COR-L47 (cell line): ENCODE data around the gene CHP1.
"Not testable (repeated sequence)": the region's sequence is repeated elsewhere in the genome, so short reads cannot be mapped to it uniquely, and the experiment has no call there.

Experiments
- DNase-seq: peaks from one replicate; lab custom pipeline; 2025; lab: John Stamatoyannopoulos, UW

The CHP1 gene

DNA sequence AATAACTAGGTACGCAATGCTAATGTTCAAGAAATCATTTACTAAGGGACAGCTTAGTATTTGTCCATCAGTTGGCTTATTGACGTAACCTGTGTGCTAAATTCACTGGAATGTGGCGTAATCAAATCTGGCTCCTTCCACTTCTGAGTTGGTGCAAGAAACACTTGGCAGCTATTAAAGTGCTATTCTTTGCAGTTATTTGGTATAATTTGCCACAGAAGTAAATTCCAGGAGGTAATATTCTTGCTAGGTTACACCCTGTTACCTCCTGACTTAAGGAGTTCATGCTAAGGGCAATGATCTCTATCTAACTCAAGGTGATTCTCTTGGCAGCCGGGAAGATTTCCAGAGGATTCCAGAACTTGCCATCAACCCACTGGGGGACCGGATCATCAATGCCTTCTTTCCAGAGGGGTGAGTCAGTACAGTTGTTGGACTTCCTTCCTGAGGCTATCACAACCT is 25.5 kb downstream of the CHP1 start:
- no peak for DNase-seq

DNA sequence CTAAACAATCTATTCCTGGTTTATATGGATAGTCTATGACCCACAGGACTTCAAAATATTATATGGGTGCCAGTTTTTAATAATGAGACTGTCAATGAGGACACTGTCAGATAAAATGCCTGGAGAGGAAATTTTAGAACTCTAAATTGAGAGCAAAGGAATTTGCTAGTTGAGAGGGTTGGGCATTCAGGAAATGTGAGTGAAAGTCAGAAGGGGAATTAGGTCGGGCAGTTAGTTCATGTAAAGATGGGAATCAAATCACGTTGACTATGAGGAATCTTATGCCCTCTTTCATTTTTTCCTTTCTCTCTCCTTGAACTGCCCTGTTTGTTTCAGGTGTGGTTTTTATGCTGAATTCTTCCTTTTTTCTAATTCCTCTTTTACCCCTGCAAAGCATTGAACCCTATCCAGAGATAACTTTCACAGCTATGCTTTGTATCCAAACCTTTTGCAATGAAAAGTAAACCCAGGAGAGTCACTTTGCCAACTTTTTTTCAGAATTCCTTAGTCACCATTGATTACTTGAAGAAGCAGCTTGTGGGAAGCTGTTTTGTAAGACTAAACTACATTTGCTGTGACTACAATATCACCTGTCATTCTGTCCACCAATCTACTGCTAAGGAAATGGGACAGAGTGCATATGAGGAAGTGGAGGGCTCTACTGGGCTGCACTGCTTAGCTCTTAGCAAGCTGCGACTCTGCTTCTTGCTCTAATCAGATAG is 27.8 kb downstream of the CHP1 start:
- DNase-seq: no peak

DNA sequence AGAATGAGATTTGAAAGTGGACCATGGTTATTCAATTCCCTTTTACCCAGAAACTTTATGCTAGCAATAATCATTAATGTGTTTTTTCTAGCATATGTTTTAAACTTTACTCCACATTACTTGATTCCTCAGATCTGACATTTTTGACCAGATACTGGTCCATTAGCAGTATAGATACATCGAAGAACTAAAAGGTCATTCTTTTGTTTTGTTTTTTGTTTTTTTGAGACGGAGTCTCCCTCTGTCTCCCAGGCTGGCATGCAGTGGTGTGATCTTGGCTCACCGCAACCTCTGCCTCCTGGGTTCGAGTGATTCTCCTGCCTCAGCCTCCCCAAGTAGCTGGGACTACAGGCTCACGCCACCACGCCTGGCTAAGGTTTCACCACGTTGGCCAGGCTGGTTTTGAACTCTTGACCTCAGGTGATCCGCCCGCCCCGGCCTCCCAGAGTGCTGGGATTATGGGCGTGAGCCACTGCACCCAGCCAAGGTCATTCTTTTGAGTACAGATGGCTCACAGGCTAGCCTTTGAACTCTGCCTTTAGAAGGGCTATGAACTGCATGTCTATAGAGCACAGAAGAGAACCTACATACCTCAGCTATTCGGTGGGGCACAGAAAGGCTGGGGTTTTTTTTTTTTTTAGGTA is 28.6 kb downstream of the CHP1 start:
- no peak for DNase-seq

DNA sequence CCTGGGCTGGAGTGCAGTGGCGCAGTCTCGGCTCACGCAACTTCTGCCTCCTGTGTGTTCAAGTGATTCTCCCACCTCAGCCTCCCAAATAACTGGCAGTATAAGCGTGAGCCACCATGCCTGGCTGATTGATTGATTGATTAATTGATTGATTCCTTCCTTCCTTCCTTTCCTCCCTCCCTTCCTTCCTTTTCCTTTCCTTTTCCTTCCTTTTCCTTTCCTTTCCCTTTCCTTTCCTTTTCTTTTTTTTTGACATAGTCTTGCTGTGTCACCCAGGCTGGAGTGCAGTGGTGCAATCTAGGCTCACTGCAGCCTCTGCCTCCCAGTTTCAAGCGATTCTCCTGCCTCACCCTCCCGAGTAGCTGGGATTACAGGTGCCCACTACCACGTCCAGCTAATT is 29.9 kb downstream of the CHP1 start:
- DNase-seq: not testable (repeated sequence)

DNA sequence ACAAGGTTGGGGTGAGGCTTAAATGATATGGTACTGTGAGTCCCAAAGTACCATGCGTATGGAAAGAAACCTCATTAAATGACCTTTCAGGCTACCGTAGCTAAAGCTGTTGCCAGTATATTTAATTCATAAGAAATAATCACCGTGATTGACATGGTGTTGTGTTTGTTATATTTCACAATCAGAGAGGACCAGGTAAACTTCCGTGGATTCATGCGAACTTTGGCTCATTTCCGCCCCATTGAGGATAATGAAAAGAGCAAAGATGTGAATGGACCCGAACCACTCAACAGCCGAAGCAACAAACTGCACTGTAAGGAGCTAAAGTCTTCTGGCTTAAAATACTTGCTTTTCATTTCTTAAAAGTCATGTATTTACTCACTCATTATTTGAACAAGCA is 31.5 kb downstream of the CHP1 start:
- DNase-seq: no peak

DNA sequence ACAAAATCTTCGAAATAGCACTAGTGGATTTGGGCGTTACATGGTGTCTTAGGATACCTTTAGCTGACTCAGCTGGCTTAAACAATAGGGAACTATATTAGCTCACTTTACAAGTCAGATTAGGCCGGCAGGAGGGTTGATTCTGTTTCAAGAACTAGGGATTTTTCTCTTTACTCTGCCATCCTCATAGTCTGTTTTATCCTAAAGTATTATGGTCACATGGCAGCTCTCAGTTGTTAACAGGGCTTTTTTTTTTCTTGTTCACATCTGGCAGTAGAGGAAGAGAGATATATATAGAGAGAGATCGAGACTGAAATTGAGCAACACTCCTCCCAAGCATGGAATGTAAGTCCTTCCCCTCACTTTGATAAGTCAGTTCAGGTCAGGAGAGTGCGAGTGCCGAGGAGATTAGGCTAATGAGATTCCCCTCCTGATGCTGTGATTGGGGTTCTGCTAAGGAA is 32.9 kb downstream of the CHP1 start:
- no peak for DNase-seq

DNA sequence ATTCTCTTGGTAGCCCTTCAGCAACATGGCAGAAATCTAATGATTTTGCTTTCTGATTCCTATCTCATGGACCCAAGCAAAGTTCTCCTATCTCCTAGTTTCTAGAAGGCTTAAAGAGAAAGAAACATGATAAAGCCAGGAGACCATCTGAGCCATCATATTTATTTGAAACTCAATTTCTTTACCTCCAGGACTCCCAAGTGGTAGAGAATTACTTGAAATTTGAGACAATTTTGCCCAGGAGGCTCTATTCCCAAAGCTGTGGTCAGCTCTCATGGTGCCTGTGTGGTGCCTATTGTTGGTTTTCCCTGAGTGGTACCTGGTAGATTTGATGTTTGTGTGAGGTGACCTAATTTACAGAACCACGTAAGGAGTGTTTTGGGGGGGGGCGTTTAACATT is 38.8 kb downstream of the CHP1 start:
- DNase-seq: no peak

DNA sequence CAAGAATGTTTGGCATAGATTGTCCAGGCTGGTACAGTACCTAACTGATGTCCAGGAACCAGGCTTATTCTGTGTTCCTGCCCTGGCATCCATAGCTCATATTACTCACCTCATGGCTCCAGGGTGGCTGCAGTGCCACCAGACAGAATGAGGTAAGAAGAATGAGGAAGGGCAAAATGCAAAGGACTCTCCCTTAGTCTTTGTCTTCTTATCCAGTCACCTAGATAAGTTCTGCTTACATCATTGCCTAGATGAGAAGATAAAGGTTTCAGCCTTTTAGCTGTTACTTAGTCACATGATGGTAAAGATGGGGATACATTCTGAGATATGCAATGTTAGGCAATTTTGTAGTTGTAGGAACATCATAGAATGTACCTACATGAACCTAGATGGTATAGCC is 45.8 kb downstream of the CHP1 start:
- no peak for DNase-seq

DNA sequence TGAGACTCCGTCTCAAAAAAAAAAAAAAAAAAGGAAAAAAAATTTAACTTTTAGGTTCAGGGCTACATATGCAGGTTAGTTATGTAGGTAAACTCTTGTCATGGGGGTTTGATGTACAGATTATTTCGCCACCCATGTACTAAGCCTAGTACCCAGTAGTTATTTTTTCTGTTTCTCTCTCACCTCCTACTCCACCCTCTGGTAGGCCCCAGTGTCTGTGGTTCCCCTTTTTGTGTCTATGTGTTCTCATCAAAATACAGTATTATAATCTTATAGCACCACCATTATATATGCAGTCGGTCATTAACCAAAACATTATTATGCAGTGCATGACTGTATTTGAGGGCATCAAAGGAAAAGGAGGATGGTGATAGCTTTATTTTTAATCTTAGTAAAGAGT is 47.3 kb downstream of the CHP1 start:
- no peak for DNase-seq

DNA sequence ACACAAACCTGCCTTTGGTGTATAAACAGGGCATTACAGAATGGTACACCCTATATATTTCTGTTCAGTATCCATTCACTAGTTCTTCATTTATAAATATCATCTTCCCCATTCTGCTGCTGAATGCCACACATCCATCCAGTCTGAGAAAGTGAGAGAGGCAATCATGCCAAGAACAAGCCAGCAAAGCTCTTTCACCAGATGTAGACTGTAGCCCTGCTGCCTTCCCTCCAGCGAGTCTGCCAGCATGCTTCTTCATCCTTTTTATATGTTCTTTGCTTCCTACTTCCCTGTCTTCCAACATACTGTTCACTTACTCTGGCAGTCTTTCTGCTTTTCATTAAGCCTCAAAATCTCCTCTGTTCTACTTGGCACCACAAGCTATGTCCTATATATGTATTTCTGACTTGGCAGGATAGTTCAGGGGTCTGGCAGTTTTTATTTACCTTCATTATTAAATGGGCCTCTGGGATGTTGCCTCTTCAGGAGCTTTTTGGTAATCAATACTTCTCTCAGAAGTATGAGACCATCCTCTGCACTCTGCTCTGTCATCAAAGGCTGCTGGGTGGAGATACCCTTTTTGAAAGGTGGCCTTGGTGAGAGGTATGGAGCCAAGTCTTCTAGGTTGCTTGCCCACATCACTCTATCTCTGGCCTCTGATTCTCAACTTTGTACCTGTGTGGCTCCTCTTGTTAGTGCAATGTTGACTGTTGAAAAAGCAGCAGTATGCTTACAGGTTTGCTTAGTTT is 48.6 kb downstream of the CHP1 start:
- DNase-seq: no peak

DNA sequence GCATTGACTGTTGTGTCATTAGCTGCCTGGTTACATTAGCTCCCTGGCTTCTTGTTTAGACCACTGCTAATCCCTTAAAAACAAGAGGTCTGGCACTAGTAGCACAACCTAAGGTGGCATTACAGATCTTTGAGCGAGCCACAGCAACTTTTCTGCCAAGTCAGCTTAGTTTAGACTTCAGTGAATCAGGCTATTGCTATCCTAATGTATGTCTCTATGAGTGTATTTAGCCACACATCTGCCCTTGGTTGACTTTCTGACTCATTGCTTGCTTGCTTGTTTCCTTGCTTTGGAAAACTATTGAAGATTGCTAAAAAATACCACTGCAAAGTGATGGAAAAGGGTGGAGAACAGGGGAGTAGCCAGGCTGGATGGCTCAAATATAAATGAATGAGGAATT is 50.2 kb downstream of the CHP1 start:
- no peak for DNase-seq

DNA sequence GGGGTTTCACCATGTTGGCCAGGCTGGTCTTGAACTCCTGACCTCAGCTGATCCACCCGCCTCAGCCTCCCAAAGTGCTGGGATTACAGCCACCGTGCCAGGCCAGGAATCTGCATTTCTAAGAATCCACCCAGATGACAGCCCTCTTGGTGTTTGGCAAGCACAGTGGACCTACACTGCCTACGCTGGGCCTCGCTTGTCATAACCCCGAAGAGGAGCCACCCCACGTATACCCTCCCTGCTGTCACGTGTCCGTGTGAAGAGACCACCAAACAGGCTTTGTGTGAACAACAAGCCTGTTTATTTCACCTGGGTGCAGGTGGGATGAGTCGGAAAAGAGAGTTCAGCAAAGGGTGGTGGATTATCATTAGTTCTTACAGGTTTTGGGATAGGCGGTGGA is 51.4 kb downstream of the CHP1 start:
- not testable (repeated sequence) for DNase-seq

DNA sequence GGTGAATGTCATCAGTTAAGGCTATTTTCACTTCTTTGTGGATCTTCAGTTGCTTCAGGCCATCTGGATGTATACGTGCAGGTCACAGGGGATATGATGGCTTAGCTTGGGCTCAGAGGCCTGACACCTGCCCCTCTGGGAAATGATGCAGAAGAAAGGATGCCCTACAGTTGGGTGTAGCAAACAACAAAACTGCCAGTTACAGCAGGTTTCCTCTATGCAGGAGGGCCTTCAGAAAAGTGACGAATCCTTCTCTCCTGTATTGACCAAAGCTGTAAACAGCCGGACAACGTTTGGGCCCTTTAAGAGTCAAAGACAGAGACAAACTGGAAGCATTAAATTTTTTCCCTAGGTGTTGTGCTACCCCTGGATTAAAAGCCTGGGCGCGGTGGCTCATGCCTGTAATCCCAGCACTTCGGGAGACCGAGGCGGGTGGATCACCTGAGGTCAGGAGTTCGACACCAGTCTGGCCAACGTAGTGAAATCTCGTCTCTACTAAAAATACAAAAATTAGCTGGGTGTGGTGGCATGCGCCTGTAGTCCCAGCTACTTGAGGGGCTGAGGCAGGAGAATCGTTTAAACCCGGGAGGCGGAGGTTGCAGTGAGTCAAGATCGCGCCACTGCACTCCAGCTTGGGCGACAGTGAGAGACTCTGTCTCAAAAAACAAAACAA is 52.0 kb downstream of the CHP1 start:
- DNase-seq: not testable (repeated sequence)

DNA sequence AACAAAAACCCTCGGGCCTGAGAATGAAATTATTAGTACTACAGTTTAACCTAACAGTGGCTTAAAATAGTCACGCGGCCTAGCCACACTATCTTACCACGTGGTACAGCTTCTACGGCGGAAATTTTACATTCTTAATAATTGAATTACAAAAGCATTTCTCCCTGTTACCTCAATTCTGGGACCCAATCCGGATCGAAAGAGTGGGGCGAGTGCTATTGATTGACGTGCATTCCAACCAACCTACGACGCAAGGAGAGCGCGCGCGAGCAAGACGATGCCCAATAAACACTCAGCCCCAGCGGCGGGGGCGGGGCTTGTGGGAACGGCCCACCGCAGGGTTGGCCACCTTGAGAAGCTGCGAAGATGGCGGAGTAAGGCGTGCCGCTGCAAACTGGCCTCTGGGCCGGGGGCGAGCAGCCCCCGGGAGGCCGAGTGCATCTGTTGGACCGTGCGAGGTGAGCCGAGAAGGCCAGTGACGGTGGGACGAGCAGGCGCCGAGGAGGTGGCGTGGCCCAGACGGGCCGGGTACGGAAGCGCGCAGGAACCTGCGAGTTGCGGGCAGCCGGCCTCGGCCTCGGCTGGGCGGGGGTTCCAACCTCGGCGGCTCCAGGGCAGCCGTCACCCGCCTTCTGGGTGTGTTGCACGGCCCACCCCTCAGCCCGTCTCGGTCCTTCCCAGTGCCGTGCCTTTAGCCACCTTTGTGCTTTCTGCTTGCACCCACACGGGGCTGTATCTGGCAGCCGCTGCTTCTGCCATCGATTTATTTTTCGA is 52.8 kb downstream of the CHP1 start:
- DNase-seq: peak; percentile 99

DNA sequence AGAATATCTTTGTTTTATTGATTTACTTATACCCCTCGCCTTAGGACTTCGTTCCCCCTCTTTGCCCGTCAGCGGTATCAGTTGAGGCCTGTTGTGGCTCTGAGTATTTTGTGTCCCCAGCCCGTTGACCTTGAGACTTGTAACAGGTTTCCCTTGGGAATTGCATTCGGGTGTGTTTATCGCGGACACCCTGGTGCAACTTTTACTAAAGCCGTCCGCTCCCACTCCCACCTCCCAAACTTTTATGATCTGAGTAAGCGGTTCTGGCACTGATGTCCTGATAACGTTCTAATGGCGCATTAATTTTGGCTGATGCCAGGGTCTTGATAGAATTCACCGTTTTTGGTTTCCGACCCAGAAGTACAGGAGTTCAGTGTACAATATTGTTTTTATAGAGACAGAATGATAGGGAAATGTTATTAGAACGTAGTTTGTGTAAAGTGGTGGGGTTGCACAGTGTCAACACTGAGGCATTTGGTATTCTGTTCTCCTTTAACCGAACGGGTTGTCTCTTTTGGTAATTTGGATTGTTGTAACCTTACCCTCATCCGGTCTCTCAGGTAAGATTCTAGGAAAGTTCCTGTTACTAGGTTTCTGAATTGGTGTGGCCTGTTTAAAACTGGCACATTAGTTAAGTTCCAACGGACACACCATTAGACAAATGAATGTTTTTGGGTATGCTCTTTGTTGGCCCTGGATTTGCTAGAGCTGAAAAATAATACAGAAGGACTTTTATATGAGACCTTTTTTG is 53.5 kb downstream of the CHP1 start:
- DNase-seq: no peak

DNA sequence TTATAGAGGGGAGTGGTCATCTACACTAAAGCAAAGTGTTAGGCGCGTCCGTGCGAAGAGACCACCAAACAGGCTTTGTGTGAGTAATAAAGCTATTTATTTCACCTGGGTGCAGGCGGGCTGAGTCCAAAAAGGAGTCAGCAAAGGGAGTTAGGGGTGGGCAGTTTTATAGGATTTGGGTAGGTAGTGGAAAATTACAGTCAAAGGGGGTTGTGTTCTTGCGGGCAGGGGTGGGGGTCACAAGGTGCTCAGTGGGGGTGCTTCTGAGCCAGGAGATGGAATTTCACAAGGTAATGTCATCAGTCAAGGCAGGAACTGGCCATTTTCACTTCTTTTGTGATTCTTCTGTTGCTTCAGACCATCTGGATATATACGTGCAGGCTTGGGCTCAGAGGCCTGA is 54.2 kb downstream of the CHP1 start:
- DNase-seq: no peak

DNA sequence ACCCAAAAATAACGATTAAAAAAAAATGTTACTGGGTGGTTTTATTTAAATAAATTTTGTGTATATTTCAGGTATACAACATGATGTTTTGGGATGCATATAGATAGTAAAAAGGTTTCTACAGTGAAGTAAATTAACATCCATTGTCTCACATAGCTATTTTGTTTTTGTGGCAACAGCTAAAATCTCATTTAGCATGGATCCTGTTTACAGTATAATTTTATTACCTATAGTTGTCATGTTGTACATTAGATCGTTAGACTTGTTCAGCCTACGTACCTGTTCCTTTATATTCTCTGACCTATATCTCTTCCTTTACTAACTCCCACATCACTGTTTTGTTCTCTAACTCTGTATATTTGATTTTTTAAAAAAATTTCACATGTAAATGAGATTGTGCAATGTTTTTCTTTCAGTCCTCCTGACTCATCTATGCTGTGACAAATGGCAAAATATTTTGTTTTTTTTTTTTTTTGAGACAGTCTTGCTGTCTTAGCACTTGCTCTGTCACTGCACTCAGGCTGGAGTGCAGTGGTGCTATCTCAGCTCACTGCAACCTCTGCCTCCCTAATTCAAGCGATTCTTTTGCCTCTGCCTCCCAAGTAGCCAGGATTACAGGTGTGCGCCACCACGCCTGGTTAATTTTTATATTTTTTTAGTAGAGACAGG is 55.7 kb downstream of the CHP1 start:
- DNase-seq: no peak

DNA sequence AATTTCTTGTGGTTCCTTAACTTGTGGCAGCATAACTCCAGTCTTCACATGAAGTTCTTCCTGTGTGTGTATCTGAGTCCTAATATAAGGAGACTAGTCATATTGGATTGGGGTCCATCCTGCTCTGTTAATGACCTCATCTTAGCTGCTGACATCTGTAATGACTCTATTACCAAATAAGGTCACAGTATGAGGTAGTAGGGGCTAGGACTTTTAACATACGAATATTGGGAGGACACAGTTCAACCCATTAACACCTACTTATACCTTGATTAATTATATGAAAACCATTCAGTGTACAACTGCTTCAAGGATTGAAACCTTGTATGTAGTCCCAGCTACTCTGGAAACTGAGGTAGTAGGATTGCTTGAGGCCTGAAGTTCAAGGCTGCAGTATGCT is 57.4 kb downstream of the CHP1 start:
- no peak for DNase-seq

DNA sequence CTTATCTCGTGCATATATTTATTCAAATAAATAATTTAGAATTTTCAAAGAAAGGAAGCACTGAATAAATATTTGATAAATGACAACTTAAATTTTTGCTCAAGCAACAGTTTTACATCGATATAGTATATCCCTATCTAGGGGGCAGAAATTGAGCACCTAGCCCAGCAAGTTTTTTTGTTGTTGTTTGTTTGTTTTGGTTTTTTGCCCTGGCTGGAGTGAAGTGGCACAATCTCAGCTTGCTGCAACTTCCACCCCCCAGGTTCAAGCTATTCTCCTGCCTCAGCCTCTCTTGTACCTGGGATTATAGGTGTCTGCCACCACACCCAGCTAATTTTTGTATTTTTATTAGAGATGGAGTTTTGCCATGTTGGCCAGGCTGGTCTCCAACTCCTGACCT is 58.9 kb downstream of the CHP1 start:
- DNase-seq: no peak

DNA sequence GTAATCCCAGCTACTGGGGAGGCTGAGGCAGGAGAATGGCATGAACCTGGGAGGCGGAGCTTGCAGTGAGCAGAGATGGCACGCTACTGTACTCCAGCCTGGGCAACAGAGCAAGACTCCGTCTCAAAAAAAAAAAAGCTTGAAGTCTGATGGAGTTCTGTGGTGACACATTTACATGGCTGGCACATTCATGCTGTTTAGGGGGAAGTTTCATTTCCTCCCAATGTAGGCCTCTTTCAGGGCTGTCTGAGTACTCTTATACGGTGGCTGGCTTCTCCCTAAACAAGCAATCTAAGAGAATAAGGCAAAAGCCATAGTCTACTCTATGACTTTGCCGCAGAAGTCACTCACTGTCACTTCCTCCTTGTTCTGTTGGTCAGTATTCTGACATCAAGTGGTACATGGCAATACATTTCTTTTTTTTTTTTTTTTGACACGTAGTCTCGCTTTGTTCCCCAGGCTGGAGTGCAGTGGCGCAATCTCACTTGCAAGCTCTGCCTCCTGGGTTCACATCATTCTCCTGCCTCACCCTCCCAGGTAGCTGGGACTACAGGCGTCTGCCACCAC is 60.1 kb downstream of the CHP1 start:
- DNase-seq: no peak
